ENCODE results near the gene PKMYT1.

DNA sequence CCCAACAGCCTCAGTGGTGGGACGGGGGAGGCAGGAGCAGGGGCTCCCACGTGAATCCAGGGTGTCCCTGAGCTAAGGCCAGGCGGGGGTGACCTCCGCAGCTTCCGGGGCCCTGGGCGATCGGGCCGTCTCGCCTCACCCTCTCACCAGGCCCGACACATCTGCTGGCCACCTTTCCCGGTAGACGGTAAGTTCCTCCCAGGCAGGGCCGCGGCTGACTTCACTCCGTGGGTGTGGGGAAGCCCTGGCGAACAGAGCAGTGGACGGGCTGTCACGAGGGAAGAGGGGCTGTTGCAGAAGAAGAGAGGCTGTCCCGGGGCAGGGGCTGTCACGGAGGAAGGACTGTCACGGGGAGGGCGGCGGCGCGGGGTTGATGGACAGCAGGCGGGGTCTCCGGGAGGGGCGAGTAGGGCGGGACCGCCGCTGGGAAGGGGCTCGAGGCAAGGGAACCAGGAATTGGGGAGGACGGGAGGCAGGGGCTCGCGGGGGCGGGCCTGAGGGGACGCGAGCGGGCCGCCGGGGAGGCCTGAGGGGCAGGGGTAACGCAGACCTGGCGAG lies 498 bp downstream of the PKMYT1 start:
- TF ChIP-seq, protein P1, sequence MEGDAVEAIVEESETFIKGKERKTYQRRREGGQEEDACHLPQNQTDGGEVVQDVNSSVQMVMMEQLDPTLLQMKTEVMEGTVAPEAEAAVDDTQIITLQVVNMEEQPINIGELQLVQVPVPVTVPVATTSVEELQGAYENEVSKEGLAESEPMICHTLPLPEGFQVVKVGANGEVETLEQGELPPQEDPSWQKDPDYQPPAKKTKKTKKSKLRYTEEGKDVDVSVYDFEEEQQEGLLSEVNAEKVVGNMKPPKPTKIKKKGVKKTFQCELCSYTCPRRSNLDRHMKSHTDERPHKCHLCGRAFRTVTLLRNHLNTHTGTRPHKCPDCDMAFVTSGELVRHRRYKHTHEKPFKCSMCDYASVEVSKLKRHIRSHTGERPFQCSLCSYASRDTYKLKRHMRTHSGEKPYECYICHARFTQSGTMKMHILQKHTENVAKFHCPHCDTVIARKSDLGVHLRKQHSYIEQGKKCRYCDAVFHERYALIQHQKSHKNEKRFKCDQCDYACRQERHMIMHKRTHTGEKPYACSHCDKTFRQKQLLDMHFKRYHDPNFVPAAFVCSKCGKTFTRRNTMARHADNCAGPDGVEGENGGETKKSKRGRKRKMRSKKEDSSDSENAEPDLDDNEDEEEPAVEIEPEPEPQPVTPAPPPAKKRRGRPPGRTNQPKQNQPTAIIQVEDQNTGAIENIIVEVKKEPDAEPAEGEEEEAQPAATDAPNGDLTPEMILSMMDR (conservative IDR thresholded peaks at IDR 0.05; ENCODE audit: low read depth, low read length), result no peak
- TF ChIP-seq, protein P2, sequence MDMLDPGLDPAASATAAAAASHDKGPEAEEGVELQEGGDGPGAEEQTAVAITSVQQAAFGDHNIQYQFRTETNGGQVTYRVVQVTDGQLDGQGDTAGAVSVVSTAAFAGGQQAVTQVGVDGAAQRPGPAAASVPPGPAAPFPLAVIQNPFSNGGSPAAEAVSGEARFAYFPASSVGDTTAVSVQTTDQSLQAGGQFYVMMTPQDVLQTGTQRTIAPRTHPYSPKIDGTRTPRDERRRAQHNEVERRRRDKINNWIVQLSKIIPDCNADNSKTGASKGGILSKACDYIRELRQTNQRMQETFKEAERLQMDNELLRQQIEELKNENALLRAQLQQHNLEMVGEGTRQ (IDR thresholded peaks at IDR 0.05; ENCODE audit: low read depth, low read length), result no peak
- TF ChIP-seq POLR2A (IDR thresholded peaks at IDR 0.05; ENCODE audit: low read depth, low read length), result no peak
- no peak for TF ChIP-seq NFE2L2 (IDR thresholded peaks at IDR 0.05; ENCODE audit: low read depth, low read length)
- TF ChIP-seq CEBPB (IDR thresholded peaks at IDR 0.05; ENCODE audit: low read depth, low read length), result no peak
- TF ChIP-seq BHLHE40 (IDR thresholded peaks at IDR 0.05; ENCODE audit: low read depth, low read length), result no peak
- no peak for TF ChIP-seq MAFK (IDR thresholded peaks at IDR 0.05; ENCODE audit: low read depth, low read length)
- TF ChIP-seq CHD1 (IDR thresholded peaks at IDR 0.05; ENCODE audit: low read depth, low read length), result no peak
- TF ChIP-seq FOS (IDR thresholded peaks at IDR 0.05; ENCODE audit: low read depth, low read length), result no peak
